Measurements from ENCODE around the gene MPPED1. TPM values are rescaled to one million over a fixed set of nuclear protein-coding genes. Genes with fewer than 3 reads are reported as not detected.

Gene MPPED1
- total RNA-seq (2014; rRNA removed; shearing (Covaris generic)), result not detected in 2 replicates

- no peak for DNase-seq (ENCODE audit: low read depth)
Observed at GRCh38 chr22:43411869-43412807, at the start of gene MPPED1. MPPED1 (plus strand) TSS chr22:43412014; CDS start chr22:43424986, 12,972 bp downstream.

- DNase-seq (ENCODE audit: low read depth), result no peak
Observed at GRCh38 chr22:43363315-43364168, 48.3 kb upstream of the MPPED1 start.

- no peak for DNase-seq (ENCODE audit: low read depth)
Observed at GRCh38 chr22:43364169-43364435, 47.7 kb upstream of the MPPED1 start.

- no peak for DNase-seq (ENCODE audit: low read depth)
Observed at GRCh38 chr22:43365715-43366440, 45.9 kb upstream of the MPPED1 start.

- no peak for DNase-seq (ENCODE audit: low read depth)
Observed at GRCh38 chr22:43370036-43370435, 41.8 kb upstream of the MPPED1 start.

- no peak for DNase-seq (ENCODE audit: low read depth)
Observed at GRCh38 chr22:43375951-43376455, 35.8 kb upstream of the MPPED1 start.

GRCh38 chr22:43376765-43377547 is 34.9 kb upstream of the MPPED1 start:
- no peak for DNase-seq (ENCODE audit: low read depth)

GRCh38 chr22:43377548-43377895 is 34.3 kb upstream of the MPPED1 start:
- DNase-seq (ENCODE audit: low read depth), result peak; percentile 34

- DNase-seq (ENCODE audit: low read depth), result peak; percentile 36
Observed at GRCh38 chr22:43377896-43378704, 33.7 kb upstream of the MPPED1 start.

- DNase-seq (ENCODE audit: low read depth), result no peak
Observed at GRCh38 chr22:43381693-43382092, 30.1 kb upstream of the MPPED1 start.

- DNase-seq (ENCODE audit: low read depth), result no peak
Observed at GRCh38 chr22:43384863-43385262, 27.0 kb upstream of the MPPED1 start.

- DNase-seq (ENCODE audit: low read depth), result peak; percentile 86
Observed at GRCh38 chr22:43385770-43386641, 25.8 kb upstream of the MPPED1 start.

- DNase-seq (ENCODE audit: low read depth), result no peak
Observed at GRCh38 chr22:43387815-43388214, 24.0 kb upstream of the MPPED1 start.

GRCh38 chr22:43388420-43388851 is 23.4 kb upstream of the MPPED1 start:
- DNase-seq (ENCODE audit: low read depth), result peak; percentile 80

GRCh38 chr22:43389227-43389836 is 22.5 kb upstream of the MPPED1 start:
- DNase-seq (ENCODE audit: low read depth), result no peak

GRCh38 chr22:43390166-43390565 is 21.6 kb upstream of the MPPED1 start:
- no peak for DNase-seq (ENCODE audit: low read depth)

- no peak for DNase-seq (ENCODE audit: low read depth)
Observed at GRCh38 chr22:43390872-43391271, 20.9 kb upstream of the MPPED1 start.

- DNase-seq (ENCODE audit: low read depth), result no peak
Observed at GRCh38 chr22:43391306-43391705, 20.5 kb upstream of the MPPED1 start.

All from Daoy (cell line).